ENCODE data around the gene KRT82.

The KRT82 gene

DNA sequence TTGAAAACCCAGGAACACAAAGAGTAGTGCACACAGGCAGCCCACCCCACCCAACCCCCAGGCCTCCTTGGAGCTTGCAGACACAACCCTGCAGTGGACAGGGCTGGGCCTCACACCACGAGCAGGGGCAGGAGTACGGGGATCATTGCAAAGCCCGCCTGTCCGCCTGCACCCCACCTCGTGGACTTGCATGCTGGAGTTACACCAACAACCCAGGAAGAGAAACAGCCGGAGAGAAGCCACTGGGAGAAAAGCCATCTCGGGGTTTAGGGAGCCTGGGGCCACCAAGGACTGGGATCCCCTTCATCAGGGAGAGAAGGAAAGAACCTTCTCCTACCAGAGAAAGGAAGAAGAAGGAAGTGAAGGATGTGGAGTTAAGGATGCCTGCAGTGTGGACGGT is 28.9 kb downstream of the KRT82 start:
- H3K9me3 ChIP-seq (ENCODE audit: low read length) = no peaks in the 10 kb centered on the region
- H3K27ac ChIP-seq (ENCODE audit: low read depth, low read length) = no peak overlapping the region
- no peak overlapping the region for H3K4me3 ChIP-seq (ENCODE audit: low read depth in 1 of 2, low read length in 2 of 2)
- H3K4me1 ChIP-seq (ENCODE audit: insufficient read depth, low read length) = no peaks in the 10 kb centered on the region
- H3K9ac ChIP-seq (ENCODE audit: low read length) = no peak overlapping the region
- H3K36me3 ChIP-seq (ENCODE audit: insufficient read depth, low read length) = no peaks in the 10 kb centered on the region
- H3K27me3 ChIP-seq (ENCODE audit: control insufficient read depth in 1 of 2, insufficient read depth in 2 of 2, low read length in 2 of 2) = no peaks in the 10 kb centered on the region

DNA sequence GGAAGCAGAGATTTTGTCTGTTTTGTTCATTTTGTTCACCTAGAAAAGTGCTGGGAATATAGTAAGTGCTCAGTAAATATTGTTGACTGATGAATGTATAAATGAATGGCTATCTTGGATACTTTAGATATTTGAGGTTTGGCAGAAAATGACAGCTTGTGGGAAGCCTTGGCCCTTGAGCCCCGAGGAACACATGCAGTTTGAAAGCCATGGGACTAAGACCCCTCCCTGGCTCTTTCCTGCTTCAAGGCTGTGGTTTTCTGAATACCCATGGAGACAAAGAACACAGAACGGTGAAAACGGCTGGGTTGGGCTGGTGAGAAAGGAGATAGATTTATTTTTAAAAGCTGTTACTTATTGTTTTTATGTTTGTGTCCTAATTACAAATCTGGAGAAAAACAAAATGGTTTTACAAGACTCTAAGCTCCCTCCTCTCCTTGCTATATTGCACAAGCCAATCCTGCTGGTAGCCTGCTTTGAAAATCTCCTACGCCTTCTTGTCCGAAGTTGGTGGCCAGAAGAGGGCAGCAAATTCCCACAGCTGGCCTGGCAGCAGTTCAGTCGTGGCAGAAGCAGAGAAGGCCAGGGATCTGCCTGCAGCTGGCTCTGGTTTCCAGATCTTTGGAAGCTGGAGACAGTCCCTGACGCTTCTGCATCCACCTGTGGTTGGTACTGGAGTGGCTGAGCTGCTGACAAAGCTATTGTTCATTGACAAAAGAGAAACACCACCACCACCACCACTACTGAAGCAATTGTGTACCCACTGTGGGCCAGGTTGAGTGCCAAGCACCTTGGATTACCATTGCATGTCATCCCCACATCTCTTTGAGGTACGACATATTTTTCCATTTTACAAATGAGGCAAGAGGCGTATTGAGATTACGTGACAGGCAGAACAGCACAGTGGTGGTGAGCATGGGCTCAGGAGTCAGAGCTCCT is 33.6 kb downstream of the KRT82 start:
- Histone ChIP-seq H3K4me3 (ENCODE audit: low read depth in 1 of 2, low read length in 2 of 2) (no peak overlapping the region), H3K4me1 (ENCODE audit: insufficient read depth, low read length) (no peaks in the 10 kb centered on the region), H3K9me3 (ENCODE audit: low read length) (no peaks in the 10 kb centered on the region), H3K27me3 (ENCODE audit: control insufficient read depth in 1 of 2, insufficient read depth in 2 of 2, low read length in 2 of 2) (no peaks in the 10 kb centered on the region), H3K27ac (ENCODE audit: low read depth, low read length) (no peak overlapping the region), H3K36me3 (ENCODE audit: insufficient read depth, low read length) (no peaks in the 10 kb centered on the region), H3K9ac (ENCODE audit: low read length) (no peak overlapping the region)

DNA sequence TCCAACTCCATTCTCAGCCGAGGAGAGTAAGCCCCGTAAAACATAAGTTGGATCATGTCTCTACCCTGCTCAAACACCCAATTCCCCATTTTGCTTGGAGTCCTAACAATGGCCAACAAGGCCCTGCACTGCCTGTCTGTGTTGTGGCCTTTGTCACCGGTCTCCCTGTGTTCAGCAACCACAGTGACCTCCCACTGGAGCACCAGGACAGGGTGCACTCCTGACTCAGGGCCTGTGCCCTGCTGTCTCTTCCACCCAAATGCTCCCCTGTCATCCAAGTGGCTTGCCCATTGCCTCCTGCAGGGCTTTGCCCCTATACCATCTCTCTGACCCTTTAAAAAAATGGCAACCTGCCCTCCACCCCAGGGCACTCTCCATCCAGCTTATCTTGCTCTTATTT is 34.4 kb downstream of the KRT82 start:
- Histone ChIP-seq H3K27me3 (ENCODE audit: control insufficient read depth in 1 of 2, insufficient read depth in 2 of 2, low read length in 2 of 2) (no peaks in the 10 kb centered on the region), H3K36me3 (ENCODE audit: insufficient read depth, low read length) (no peaks in the 10 kb centered on the region), H3K9ac (ENCODE audit: low read length) (no peak overlapping the region), H3K4me3 (ENCODE audit: low read depth in 1 of 2, low read length in 2 of 2) (no peak overlapping the region), H3K27ac (ENCODE audit: low read depth, low read length) (no peak overlapping the region), H3K4me1 (ENCODE audit: insufficient read depth, low read length) (no peaks in the 10 kb centered on the region), H3K9me3 (ENCODE audit: low read length) (no peaks in the 10 kb centered on the region)

DNA sequence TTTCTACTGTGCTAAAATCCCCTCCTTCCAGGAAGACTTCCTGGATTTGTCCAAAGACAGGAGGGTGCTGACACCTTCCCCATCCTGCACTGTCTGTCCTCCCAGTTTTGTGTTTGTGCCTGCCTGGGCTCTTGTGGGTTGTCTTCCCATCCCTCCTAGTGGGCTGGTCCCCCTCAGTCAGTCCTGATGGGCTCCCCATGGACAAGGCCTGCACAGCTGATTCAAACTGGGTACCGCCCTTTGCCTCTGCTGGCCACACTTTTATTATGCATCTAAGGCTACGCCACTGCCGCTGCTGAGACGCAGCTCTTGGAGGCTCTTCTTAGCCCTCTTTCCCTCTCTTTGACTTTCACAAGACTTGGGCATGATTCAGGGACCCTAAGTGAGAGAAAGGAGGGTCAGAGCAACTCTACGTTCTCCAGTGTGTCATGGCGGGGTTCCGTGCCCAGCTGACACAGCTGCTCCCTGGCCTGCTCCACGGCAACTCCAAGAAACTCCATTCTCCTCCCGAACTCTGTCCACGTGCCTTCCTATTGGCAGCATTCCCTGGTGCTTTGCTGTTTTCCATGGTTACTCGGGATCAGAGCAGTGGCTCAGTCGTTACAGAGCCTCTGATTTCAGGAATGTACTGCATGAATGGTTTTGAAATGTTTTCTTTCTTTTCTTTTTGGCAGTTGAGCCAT is 35.1 kb downstream of the KRT82 start:
- H3K9ac ChIP-seq (ENCODE audit: low read length) = no peak overlapping the region
- no peak overlapping the region for H3K27ac ChIP-seq (ENCODE audit: low read depth, low read length)
- no peaks in the 10 kb centered on the region for H3K4me1 ChIP-seq (ENCODE audit: insufficient read depth, low read length)
- no peaks in the 10 kb centered on the region for H3K36me3 ChIP-seq (ENCODE audit: insufficient read depth, low read length)
- H3K27me3 ChIP-seq (ENCODE audit: control insufficient read depth in 1 of 2, insufficient read depth in 2 of 2, low read length in 2 of 2) = no peaks in the 10 kb centered on the region
- H3K9me3 ChIP-seq (ENCODE audit: low read length) = no peaks in the 10 kb centered on the region
- no peak overlapping the region for H3K4me3 ChIP-seq (ENCODE audit: low read depth in 1 of 2, low read length in 2 of 2)

DNA sequence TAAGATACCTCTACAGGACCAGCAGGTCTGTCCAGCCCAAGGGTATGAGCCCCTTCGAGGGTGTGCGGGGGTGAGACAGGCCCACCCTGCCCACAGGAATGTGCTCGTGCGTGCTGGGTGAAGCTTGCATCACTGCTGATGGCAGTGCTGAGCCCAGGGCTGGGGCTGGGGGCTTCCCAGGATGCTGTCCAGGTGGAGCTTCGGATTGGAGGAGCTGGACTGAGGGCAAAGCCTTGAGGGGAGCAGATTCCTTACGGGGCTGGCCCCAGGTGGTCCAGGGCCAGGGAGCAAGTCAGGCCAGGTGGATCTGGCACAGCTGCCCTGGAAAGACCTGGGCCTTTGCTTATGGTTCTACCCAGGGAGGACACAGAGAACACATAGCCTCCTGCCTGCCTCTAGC is 36.3 kb downstream of the KRT82 start:
- H3K36me3 ChIP-seq (ENCODE audit: insufficient read depth, low read length) = no peaks in the 10 kb centered on the region
- no peaks in the 10 kb centered on the region for H3K4me1 ChIP-seq (ENCODE audit: insufficient read depth, low read length)
- no peak overlapping the region for H3K4me3 ChIP-seq (ENCODE audit: low read depth in 1 of 2, low read length in 2 of 2)
- no peaks in the 10 kb centered on the region for H3K9me3 ChIP-seq (ENCODE audit: low read length)
- H3K27ac ChIP-seq (ENCODE audit: low read depth, low read length) = no peak overlapping the region
- no peak overlapping the region for H3K9ac ChIP-seq (ENCODE audit: low read length)
- H3K27me3 ChIP-seq (ENCODE audit: control insufficient read depth in 1 of 2, insufficient read depth in 2 of 2, low read length in 2 of 2) = no peaks in the 10 kb centered on the region

DNA sequence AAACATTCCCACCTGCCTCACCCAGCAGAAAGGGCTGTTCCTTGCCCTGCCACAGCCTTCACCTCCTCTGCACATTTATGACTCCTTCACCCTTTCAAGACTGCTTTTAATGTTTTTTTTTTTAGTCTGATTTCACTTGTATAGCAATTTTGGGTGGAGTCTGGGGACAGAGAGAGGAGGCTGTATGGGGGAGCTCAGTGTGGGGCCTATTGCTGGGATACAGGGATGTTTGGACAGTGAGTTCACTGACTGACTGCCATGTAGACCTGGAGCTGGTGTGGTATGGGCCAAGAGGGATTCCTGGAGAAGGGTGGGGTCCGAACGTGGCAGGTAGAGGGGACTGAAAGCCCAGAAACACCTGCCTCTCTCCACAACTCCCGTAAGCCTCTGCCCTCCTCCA is 36.9 kb downstream of the KRT82 start:
- H3K9ac ChIP-seq (ENCODE audit: low read length) = no peak overlapping the region
- no peaks in the 10 kb centered on the region for H3K36me3 ChIP-seq (ENCODE audit: insufficient read depth, low read length)
- H3K27me3 ChIP-seq (ENCODE audit: control insufficient read depth in 1 of 2, insufficient read depth in 2 of 2, low read length in 2 of 2) = no peaks in the 10 kb centered on the region
- no peaks in the 10 kb centered on the region for H3K9me3 ChIP-seq (ENCODE audit: low read length)
- no peak overlapping the region for H3K27ac ChIP-seq (ENCODE audit: low read depth, low read length)
- no peaks in the 10 kb centered on the region for H3K4me1 ChIP-seq (ENCODE audit: insufficient read depth, low read length)
- H3K4me3 ChIP-seq (ENCODE audit: low read depth in 1 of 2, low read length in 2 of 2) = no peak overlapping the region

DNA sequence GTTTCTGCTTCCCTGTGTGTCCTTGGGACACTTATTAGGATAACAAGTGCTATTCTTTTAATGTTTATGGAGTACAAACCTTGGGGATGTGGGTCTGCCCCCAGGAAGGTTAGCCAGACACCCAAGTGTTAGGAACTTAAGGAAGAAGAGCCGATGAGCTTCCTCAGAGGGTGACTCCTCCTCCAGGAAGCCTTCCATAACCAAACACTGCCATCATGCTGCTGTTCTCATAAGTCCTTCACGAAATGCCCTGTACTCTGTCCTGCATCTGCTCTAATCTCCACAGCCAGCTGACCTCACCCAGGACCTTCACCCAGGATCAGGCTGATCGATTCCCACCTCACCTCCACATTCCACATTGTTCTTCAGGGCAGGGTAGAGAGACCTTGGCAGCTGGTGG is 37.6 kb downstream of the KRT82 start:
- H3K4me3 ChIP-seq (ENCODE audit: low read depth in 1 of 2, low read length in 2 of 2) = no peak overlapping the region
- no peaks in the 10 kb centered on the region for H3K4me1 ChIP-seq (ENCODE audit: insufficient read depth, low read length)
- H3K27me3 ChIP-seq (ENCODE audit: control insufficient read depth in 1 of 2, insufficient read depth in 2 of 2, low read length in 2 of 2) = no peaks in the 10 kb centered on the region
- no peak overlapping the region for H3K9ac ChIP-seq (ENCODE audit: low read length)
- no peaks in the 10 kb centered on the region for H3K9me3 ChIP-seq (ENCODE audit: low read length)
- no peaks in the 10 kb centered on the region for H3K36me3 ChIP-seq (ENCODE audit: insufficient read depth, low read length)
- H3K27ac ChIP-seq (ENCODE audit: low read depth, low read length) = no peak overlapping the region

DNA sequence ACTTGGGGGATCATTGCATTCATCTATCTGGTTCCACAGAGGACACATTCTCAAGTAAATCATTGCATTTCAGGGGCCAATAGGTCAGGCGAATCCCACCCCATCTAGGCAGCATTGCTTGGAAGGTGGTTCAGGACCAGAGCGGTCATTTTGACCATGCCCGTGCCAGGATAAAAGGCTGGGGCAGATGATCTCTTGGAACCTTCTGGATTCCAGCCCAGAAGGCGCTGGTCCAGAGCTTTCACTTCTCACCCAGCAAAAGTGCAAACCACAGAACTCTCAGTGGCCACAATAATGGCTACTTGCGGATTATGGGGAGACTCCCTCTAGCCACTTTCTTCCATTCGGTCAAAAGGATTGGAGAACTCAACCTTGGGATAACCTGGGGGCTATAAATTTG is 38.3 kb downstream of the KRT82 start:
- H3K27me3 ChIP-seq (ENCODE audit: control insufficient read depth in 1 of 2, insufficient read depth in 2 of 2, low read length in 2 of 2) = no peaks in the 10 kb centered on the region
- H3K27ac ChIP-seq (ENCODE audit: low read depth, low read length) = no peak overlapping the region
- H3K36me3 ChIP-seq (ENCODE audit: insufficient read depth, low read length) = no peaks in the 10 kb centered on the region
- H3K9me3 ChIP-seq (ENCODE audit: low read length) = no peaks in the 10 kb centered on the region
- no peak overlapping the region for H3K9ac ChIP-seq (ENCODE audit: low read length)
- H3K4me1 ChIP-seq (ENCODE audit: insufficient read depth, low read length) = no peaks in the 10 kb centered on the region
- H3K4me3 ChIP-seq (ENCODE audit: low read depth in 1 of 2, low read length in 2 of 2) = no peak overlapping the region

DNA sequence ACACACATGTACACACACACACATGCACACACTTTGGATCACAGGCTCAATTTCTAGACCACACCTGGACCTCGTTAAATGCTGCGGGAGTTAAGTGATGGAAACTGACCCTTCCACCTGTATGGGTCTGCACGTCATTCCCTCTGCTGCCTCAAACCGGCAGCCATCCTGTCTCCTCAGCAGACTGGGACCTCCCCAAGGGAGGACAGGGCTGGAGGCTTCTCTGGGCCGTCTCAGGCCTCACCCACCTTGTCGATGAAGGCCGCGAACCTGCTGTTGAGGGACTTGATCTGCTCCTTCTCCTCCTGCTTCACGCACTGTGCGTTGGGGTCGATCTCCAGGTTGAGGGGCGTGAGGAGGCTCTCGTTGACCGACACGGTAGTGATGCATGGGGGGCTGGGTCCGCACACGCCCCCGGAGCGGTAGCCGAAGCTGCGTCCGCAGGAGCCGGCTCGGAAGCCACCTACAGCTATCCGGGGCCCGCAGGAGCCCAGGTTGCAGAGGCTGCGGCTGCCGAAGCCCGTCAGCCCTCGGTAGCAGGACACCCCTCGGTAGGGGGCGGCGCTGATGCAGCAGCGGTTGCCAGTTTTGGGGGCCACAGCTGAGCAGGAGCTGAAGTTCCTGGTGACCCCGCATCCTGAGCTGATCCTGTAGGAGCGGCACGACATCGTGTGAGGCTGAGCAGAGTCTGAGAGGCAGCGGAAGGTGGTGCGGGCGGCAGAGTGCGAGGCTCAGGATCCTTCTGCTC is 39.2 kb downstream of the KRT82 start, which contains the start of gene KRT85:
KRT85 (minus strand) TSS at position 744 of the 748 bp plus-strand sequence; CDS start at position 668, 76 bp downstream.
- no peaks in the 10 kb centered on the region for H3K36me3 ChIP-seq (ENCODE audit: insufficient read depth, low read length)
- H3K9ac ChIP-seq (ENCODE audit: low read length) = no peak within 1 kb of the TSS
- H3K4me1 ChIP-seq (ENCODE audit: insufficient read depth, low read length) = no peaks in the 10 kb centered on the region
- H3K4me3 ChIP-seq (ENCODE audit: low read depth in 1 of 2, low read length in 2 of 2) = no peak within 1 kb of the TSS
- H3K27me3 ChIP-seq (ENCODE audit: control insufficient read depth in 1 of 2, insufficient read depth in 2 of 2, low read length in 2 of 2) = no peaks in the 10 kb centered on the region
- H3K27ac ChIP-seq (ENCODE audit: low read depth, low read length) = no peak within 1 kb of the TSS
- H3K9me3 ChIP-seq (ENCODE audit: low read length) = no peaks in the 10 kb centered on the region

DNA sequence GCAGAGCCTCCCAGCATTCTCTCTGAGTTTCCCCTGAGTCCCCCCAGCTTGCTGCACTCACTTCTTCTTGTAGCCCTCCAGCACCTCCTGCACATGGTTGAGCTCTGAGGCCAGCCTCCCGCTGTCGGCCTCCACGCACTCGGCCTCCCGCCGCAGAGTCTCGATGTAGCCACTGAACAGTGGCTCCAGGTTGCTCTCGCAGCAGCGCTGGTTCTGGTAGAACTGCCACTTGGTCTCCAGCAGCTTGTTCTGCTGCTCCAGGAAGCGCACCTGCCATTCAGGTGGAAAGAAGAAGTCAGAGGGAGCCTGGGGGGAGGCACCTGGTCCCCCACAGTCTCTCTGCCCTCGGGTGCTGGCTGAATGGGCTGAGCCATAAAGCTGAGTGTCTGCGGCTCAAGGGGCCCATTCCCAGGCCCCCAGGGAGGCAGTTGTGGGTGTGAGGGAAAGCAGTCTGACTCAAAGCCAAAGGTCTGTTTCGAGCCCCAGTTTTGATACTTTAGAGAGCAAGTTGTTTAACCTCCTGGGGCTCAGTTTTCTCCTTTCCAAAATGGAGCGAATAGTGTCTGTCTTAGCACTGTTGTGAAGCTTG is 41.1 kb downstream of the KRT82 start:
- no peak overlapping the region for H3K27ac ChIP-seq (ENCODE audit: low read depth, low read length)
- no peaks in the 10 kb centered on the region for H3K9me3 ChIP-seq (ENCODE audit: low read length)
- H3K4me1 ChIP-seq (ENCODE audit: insufficient read depth, low read length) = no peaks in the 10 kb centered on the region
- no peaks in the 10 kb centered on the region for H3K36me3 ChIP-seq (ENCODE audit: insufficient read depth, low read length)
- H3K27me3 ChIP-seq (ENCODE audit: control insufficient read depth in 1 of 2, insufficient read depth in 2 of 2, low read length in 2 of 2) = no peaks in the 10 kb centered on the region
- no peak overlapping the region for H3K4me3 ChIP-seq (ENCODE audit: low read depth in 1 of 2, low read length in 2 of 2)
- no peak overlapping the region for H3K9ac ChIP-seq (ENCODE audit: low read length)

DNA sequence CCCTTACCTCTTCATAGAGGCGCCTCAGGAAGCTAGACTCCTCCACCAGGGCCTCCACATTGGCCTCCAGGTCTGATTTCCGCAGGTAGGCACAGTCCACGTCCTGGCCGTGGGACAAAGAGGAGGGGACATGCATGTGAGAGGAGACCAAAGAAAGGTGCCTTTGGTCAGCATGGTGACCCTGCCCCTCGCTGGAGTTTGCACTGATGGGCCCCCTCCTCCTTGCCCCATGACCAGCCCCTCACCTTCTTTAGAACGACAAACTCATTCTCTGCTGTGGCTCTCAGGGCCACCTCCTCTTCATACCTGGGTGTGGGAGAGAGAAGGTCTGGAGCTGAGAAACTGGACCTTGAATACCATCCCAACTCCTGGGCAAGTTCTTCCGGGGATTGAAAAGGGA is 42.1 kb downstream of the KRT82 start:
- no peaks in the 10 kb centered on the region for H3K27me3 ChIP-seq (ENCODE audit: control insufficient read depth in 1 of 2, insufficient read depth in 2 of 2, low read length in 2 of 2)
- no peaks in the 10 kb centered on the region for H3K36me3 ChIP-seq (ENCODE audit: insufficient read depth, low read length)
- H3K4me1 ChIP-seq (ENCODE audit: insufficient read depth, low read length) = no peaks in the 10 kb centered on the region
- no peak overlapping the region for H3K4me3 ChIP-seq (ENCODE audit: low read depth in 1 of 2, low read length in 2 of 2)
- H3K9ac ChIP-seq (ENCODE audit: low read length) = no peak overlapping the region
- H3K9me3 ChIP-seq (ENCODE audit: low read length) = no peaks in the 10 kb centered on the region
- H3K27ac ChIP-seq (ENCODE audit: low read depth, low read length) = no peak overlapping the region
